HEK293 (cell line): ENCODE data around the gene RTN1.

Experiments
- CTCF ChIA-PET: fragments of 350-600 bp; formaldehyde crosslinking; extraction: SDS; loops from one replicate; lab custom pipeline; 2021; ENCODE audit warnings: antibody characterized with exemption; lab: Yijun Ruan, JAX
- POLR2A ChIA-PET: fragments of 300-600 bp; formaldehyde crosslinking; extraction: SDS; loops from one replicate; lab custom pipeline; 2020; ENCODE audit warnings: antibody characterized with exemption, inconsistent platforms; lab: Yijun Ruan, JAX
- H3K27ac ChIP-seq: fragments of 200-500 bp; sonication (Bioruptor generic); 2 replicates; pipeline ENCODE4 v1.5.1; 2014; ENCODE audit warnings: low read depth, low read length, control low read depth, inconsistent platforms; ENCODE audit errors: extremely low read depth
- H3K36me3 ChIP-seq, 2 experiments: fragments of 200-500 bp in 1 of 2; sonication (Bioruptor generic) in 1 of 2; 1 replicate in 1 of 2; 2 replicates in 1 of 2; pipeline ENCODE4 v1.5.1; 2014 to 2017; ENCODE audit warnings: inconsistent platforms in 2 of 2, low read length in 2 of 2; ENCODE audit not compliant: control insufficient read depth in 2 of 2, insufficient read depth in 1 of 2
- H3K4me1 ChIP-seq: fragments of 200-500 bp; sonication (Bioruptor generic); 2 replicates; pipeline ENCODE4 v1.5.1; 2014; ENCODE audit warnings: mild to moderate bottlenecking, low read length, inconsistent platforms; ENCODE audit not compliant: control insufficient read depth, insufficient read depth
- H3K4me3 ChIP-seq: 2 replicates; pipeline ENCODE4 v1.5.1; 2011; ENCODE audit warnings: low read depth, mild to moderate bottlenecking, control low read depth, low read length, moderate library complexity
- H3K9me3 ChIP-seq: fragments of 200-500 bp; sonication (Bioruptor generic); 2 replicates; pipeline ENCODE4 v1.5.1; 2014; ENCODE audit warnings: low read depth, low read length, inconsistent platforms; ENCODE audit not compliant: control insufficient read depth, insufficient read depth
- CTCF ChIP-seq: fragments of 450-650 bp; formaldehyde crosslinking; IDR thresholded peaks from 2 replicates; pipeline ENCODE4 v1.5.1; 2016; ENCODE audit warnings: missing biosample characterization, missing genetic modification characterization
- HIC1 ChIP-seq: fragments of 450-650 bp; formaldehyde crosslinking; IDR thresholded peaks from 2 replicates; pipeline ENCODE4 v1.5.1; 2016; ENCODE audit warnings: missing biosample characterization, missing genetic modification characterization
- KLF9 ChIP-seq: fragments of 450-650 bp; formaldehyde crosslinking; IDR thresholded peaks from 2 replicates; pipeline ENCODE4 v1.5.1; 2016; ENCODE audit warnings: missing biosample characterization, missing genetic modification characterization, low read depth
- PRDM1 ChIP-seq: fragments of 450-650 bp; formaldehyde crosslinking; IDR thresholded peaks from 2 replicates; pipeline ENCODE4; 2016; ENCODE audit warnings: missing biosample characterization, missing genetic modification characterization
- TCF7L2 ChIP-seq: IDR thresholded peaks from 2 replicates; pipeline ENCODE4 v1.6.1; 2011; ENCODE audit warnings: low read depth, mild to moderate bottlenecking, inconsistent platforms, low read length, moderate library complexity, borderline replicate concordance
- ZBTB8A ChIP-seq: fragments of 450-650 bp; formaldehyde crosslinking; IDR thresholded peaks from 2 replicates; pipeline ENCODE4 v1.5.1; 2016; ENCODE audit warnings: missing biosample characterization, missing genetic modification characterization
- ZFP3 ChIP-seq: fragments of 450-650 bp; formaldehyde crosslinking; IDR thresholded peaks from 2 replicates; pipeline ENCODE4 v1.5.1; 2016; ENCODE audit warnings: low read depth, missing biosample characterization, missing genetic modification characterization
- ZIC2 ChIP-seq: fragments of 450-650 bp; formaldehyde crosslinking; IDR thresholded peaks from 2 replicates; pipeline ENCODE4 v1.5.1; 2016; ENCODE audit warnings: missing biosample characterization, missing genetic modification characterization
- ZNF155 ChIP-seq: fragments of 450-650 bp; formaldehyde crosslinking; IDR thresholded peaks from 2 replicates; pipeline ENCODE4 v1.5.1; 2016; ENCODE audit warnings: missing biosample characterization, missing genetic modification characterization
- ZNF211 ChIP-seq: fragments of 450-650 bp; formaldehyde crosslinking; IDR thresholded peaks from 2 replicates; pipeline ENCODE4 v1.5.1; 2016; ENCODE audit warnings: low read depth, missing biosample characterization, missing genetic modification characterization
- ZNF394 ChIP-seq: fragments of 450-650 bp; formaldehyde crosslinking; IDR thresholded peaks from 2 replicates; pipeline ENCODE4 v1.5.1; 2016; ENCODE audit warnings: missing biosample characterization, missing genetic modification characterization, mild to moderate bottlenecking, moderate library complexity, borderline replicate concordance
- ZNF558 ChIP-seq: fragments of 450-650 bp; formaldehyde crosslinking; IDR thresholded peaks from 2 replicates; pipeline ENCODE4 v1.5.1; 2016; ENCODE audit warnings: missing biosample characterization, missing genetic modification characterization
- ZNF664 ChIP-seq: fragments of 450-650 bp; formaldehyde crosslinking; IDR thresholded peaks from 2 replicates; pipeline ENCODE4 v1.5.1; 2016; ENCODE audit warnings: missing biosample characterization, missing genetic modification characterization
- ZNF677 ChIP-seq: fragments of 450-650 bp; IDR thresholded peaks from 2 replicates; pipeline ENCODE4 v1.5.0; 2018; ENCODE audit warnings: missing biosample characterization, mild to moderate bottlenecking, missing genetic modification characterization, moderate library complexity
- ZNF704 ChIP-seq: fragments of 450-650 bp; formaldehyde crosslinking; IDR thresholded peaks from 2 replicates; pipeline ENCODE4 v1.5.1; 2016; ENCODE audit warnings: missing biosample characterization, missing genetic modification characterization
- ZSCAN4 ChIP-seq: fragments of 450-650 bp; formaldehyde crosslinking; IDR thresholded peaks from 2 replicates; pipeline ENCODE4 v1.5.1; 2017; ENCODE audit warnings: missing biosample characterization, missing genetic modification characterization
- TF ChIP-seq, protein P1 (sequence below): fragments of 450-650 bp; formaldehyde crosslinking; IDR thresholded peaks from 2 replicates; pipeline ENCODE4 v1.5.1; 2016; ENCODE audit warnings: missing biosample characterization, missing genetic modification characterization
- TF ChIP-seq, protein P2 (sequence below): fragments of 450-650 bp; formaldehyde crosslinking; IDR thresholded peaks from 2 replicates; pipeline ENCODE4 v1.5.1; 2016; ENCODE audit warnings: missing biosample characterization, missing genetic modification characterization
- TF ChIP-seq, protein P3 (sequence below): fragments of 450-650 bp; formaldehyde crosslinking; IDR thresholded peaks from 2 replicates; pipeline ENCODE4 v1.5.1; 2016; ENCODE audit warnings: missing biosample characterization, missing genetic modification characterization
- TF ChIP-seq, protein P4 (sequence below): fragments of 450-650 bp; formaldehyde crosslinking; IDR thresholded peaks from 2 replicates; pipeline ENCODE4 v1.5.1; 2016; ENCODE audit warnings: missing biosample characterization, missing genetic modification characterization

RTN1 gene

DNA sequence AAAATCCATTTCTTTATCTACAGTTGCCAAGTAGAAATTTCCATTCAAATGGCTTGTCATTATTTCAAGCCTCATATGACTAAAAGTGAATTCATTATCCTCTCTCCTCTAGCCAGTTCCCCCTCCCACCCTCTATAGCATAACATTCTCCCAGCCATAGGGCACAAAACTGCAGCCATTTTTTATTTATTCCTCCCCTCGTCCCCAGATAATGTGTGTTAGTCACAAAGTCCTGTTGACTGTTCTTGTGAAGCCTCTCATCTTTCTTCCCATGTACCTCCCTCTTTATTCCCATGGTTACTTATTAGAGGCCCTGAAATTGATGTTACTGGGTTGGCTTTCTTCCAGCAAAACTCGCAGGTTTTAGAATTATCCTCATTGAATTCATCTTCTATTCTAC lies 13.2 kb downstream of the RTN1 start:
- Histone ChIP-seq H3K4me3 (no peak overlapping the region), H3K36me3 (no peaks in the 10 kb centered on the region), H3K27ac (no peak overlapping the region), H3K9me3 (no peaks in the 10 kb centered on the region), H3K4me1 (no peaks in the 10 kb centered on the region)
- ChIA-PET POLR2A (no interaction called here), CTCF (no interaction called here)
- TF ChIP-seq, protein P1, sequence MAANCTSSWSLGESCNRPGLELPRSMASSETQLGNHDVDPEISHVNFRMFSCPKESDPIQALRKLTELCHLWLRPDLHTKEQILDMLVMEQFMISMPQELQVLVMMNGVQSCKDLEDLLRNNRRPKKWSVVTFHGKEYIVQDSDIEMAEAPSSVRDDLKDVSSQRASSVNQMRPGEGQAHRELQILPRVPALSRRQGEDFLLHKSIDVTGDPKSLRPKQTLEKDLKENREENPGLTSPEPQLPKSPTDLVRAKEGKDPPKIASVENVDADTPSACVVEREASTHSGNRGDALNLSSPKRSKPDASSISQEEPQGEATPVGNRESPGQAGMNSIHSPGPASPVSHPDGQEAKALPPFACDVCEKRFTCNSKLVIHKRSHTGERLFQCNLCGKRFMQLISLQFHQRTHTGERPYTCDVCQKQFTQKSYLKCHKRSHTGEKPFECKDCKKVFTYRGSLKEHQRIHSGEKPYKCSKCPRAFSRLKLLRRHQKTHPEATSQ = no peak
- no peak for TF ChIP-seq ZNF704 (tag by site-specific recombination)
- TF ChIP-seq ZFP3 (tag by site-specific recombination) = no peak
- no peak for TF ChIP-seq ZNF394
- TF ChIP-seq PRDM1 = no peak
- no peak for TF ChIP-seq TCF7L2
- TF ChIP-seq ZIC2 (tag by site-specific recombination) = no peak
- no peak for TF ChIP-seq ZNF211 (tag by site-specific recombination)
- TF ChIP-seq, protein P2, sequence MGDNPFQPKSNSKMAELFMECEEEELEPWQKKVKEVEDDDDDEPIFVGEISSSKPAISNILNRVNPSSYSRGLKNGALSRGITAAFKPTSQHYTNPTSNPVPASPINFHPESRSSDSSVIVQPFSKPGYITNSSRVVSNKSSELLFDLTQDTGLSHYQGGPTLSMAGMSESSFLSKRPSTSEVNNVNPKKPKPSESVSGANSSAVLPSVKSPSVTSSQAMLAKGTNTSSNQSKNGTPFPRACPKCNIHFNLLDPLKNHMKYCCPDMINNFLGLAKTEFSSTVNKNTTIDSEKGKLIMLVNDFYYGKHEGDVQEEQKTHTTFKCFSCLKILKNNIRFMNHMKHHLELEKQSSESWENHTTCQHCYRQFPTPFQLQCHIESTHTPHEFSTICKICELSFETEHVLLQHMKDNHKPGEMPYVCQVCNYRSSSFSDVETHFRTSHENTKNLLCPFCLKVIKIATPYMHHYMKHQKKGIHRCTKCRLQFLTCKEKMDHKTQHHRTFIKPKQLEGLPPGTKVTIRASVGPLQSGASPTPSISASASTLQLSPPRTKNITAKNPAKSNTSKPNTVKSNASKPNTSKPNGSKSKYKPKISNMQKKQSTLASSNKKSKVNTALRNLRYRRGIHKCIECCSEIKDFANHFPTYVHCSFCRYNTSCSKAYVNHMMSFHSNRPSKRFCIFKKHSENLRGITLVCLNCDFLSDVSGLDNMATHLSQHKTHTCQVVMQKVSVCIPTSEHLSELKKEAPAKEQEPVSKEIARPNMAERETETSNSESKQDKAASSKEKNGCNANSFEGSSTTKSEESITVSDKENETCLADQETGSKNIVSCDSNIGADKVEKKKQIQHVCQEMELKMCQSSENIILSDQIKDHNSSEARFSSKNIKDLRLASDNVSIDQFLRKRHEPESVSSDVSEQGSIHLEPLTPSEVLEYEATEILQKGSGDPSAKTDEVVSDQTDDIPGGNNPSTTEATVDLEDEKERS (tag by site-specific recombination) = no peak
- TF ChIP-seq, protein P3, sequence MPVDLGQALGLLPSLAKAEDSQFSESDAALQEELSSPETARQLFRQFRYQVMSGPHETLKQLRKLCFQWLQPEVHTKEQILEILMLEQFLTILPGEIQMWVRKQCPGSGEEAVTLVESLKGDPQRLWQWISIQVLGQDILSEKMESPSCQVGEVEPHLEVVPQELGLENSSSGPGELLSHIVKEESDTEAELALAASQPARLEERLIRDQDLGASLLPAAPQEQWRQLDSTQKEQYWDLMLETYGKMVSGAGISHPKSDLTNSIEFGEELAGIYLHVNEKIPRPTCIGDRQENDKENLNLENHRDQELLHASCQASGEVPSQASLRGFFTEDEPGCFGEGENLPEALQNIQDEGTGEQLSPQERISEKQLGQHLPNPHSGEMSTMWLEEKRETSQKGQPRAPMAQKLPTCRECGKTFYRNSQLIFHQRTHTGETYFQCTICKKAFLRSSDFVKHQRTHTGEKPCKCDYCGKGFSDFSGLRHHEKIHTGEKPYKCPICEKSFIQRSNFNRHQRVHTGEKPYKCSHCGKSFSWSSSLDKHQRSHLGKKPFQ (tag by site-specific recombination) = no peak
- TF ChIP-seq KLF9 (tag by site-specific recombination) = no peak
- no peak for TF ChIP-seq ZBTB8A (tag by site-specific recombination)
- TF ChIP-seq, protein P4, sequence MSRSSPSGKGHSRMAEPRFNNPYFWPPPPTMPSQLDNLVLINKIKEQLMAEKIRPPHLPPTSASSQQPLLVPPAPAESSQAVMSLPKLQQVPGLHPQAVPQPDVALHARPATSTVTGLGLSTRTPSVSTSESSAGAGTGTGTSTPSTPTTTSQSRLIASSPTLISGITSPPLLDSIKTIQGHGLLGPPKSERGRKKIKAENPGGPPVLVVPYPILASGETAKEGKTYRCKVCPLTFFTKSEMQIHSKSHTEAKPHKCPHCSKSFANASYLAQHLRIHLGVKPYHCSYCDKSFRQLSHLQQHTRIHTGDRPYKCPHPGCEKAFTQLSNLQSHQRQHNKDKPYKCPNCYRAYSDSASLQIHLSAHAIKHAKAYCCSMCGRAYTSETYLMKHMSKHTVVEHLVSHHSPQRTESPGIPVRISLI = no peak
- no peak for TF ChIP-seq ZNF664 (tag by site-specific recombination)
- TF ChIP-seq CTCF (tag by site-specific recombination) = no peak
- no peak for TF ChIP-seq ZNF677
- TF ChIP-seq ZNF155 (tag by site-specific recombination) = no peak
- no peak for TF ChIP-seq HIC1
- no peak for TF ChIP-seq ZSCAN4
- TF ChIP-seq ZNF558 (tag by site-specific recombination) = no peak
